Sigmoid colon (tissue), 4 donors: ENCODE data around the gene E2F7.

Experiments
- EP300 ChIP-seq, 4 donors: sonication (generic); formaldehyde crosslinking; IDR thresholded peaks; one replicate each; pipeline ENCODE4 v1.6.1; 2017; ENCODE audit warnings: antibody characterized with exemption in 4 of 4
- POLR2A ChIP-seq, 2 donors: fragments of 450-650 bp; IDR thresholded peaks; one replicate each; pipeline ENCODE4 v1.6.1; 2016; ENCODE audit warnings: antibody characterized with exemption in 2 of 2, mild to moderate bottlenecking in 2 of 2, moderate library complexity in 2 of 2
- TF ChIP-seq, protein P1 (sequence below), 4 experiments: fragments of 450-650 bp in 3 of 4; fragments of 200-600 bp in 1 of 4; IDR thresholded peaks; one replicate each; pipeline ENCODE4 v1.5.1; 2016 to 2019; ENCODE audit warnings: antibody characterized with exemption in 4 of 4, mild to moderate bottlenecking in 3 of 4, moderate library complexity in 2 of 4

DNA sequence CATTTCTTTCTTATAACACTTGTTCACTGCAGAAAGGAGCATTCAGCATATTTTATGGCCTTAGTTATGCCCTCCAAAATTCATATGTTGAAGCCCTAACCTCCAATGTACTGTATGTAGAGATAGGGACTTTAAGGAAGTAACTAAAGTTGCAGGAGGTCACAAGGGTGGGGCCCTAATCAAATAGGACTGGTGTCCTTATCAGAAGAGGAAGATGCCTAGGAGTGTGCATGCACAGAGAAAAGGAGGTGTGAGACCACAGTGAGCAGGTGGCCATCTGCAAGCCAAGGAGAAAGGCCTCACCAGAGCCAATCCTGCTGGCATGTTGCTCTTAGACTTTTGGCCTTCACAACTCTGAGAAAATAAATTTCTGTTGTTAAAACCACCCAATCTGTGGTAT lies 12.9 kb upstream of the E2F7 start:
- TF ChIP-seq, protein P1, sequence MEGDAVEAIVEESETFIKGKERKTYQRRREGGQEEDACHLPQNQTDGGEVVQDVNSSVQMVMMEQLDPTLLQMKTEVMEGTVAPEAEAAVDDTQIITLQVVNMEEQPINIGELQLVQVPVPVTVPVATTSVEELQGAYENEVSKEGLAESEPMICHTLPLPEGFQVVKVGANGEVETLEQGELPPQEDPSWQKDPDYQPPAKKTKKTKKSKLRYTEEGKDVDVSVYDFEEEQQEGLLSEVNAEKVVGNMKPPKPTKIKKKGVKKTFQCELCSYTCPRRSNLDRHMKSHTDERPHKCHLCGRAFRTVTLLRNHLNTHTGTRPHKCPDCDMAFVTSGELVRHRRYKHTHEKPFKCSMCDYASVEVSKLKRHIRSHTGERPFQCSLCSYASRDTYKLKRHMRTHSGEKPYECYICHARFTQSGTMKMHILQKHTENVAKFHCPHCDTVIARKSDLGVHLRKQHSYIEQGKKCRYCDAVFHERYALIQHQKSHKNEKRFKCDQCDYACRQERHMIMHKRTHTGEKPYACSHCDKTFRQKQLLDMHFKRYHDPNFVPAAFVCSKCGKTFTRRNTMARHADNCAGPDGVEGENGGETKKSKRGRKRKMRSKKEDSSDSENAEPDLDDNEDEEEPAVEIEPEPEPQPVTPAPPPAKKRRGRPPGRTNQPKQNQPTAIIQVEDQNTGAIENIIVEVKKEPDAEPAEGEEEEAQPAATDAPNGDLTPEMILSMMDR (IDR thresholded peaks at IDR 0.05) = no peak
- TF ChIP-seq POLR2A (IDR thresholded peaks at IDR 0.05) (no peak), EP300 (IDR thresholded peaks at IDR 0.05) (no peak)
